Colonic mucosa (tissue), 4 donors: ENCODE results near the gene DNMT3B. TPM values are rescaled to one million over a fixed set of nuclear protein-coding genes. Genes with fewer than 3 reads are reported as not detected.
"Not testable (repeated sequence)": the region's sequence is repeated elsewhere in the genome, so short reads cannot be mapped to it uniquely, and the experiment has no call there.

Experiments
- DNase-seq: peaks from one replicate; pipeline ENCODE4 v3.0.0-alpha.2; 2020
- H3K27ac ChIP-seq: fragments of 200-600 bp; one replicate; pipeline ENCODE4 v1.8.0; 2021
- H3K27me3 ChIP-seq: fragments of 200-600 bp; one replicate; pipeline ENCODE4 v1.8.0; 2021
- H3K36me3 ChIP-seq: fragments of 200-600 bp; one replicate; pipeline ENCODE4 v1.8.0; 2021
- H3K4me1 ChIP-seq: fragments of 200-600 bp; one replicate; pipeline ENCODE4 v1.8.0; 2021; ENCODE audit warnings: mild to moderate bottlenecking
- H3K4me3 ChIP-seq: fragments of 200-600 bp; one replicate; pipeline ENCODE4 v1.8.0; 2021
- H3K9ac ChIP-seq, 2 donors: one replicate each; pipeline ENCODE4 v1.7.0; 2013; ENCODE audit warnings: control low read depth in 2 of 2, low read depth in 2 of 2, low read length in 2 of 2
- H3K9me3 ChIP-seq: fragments of 200-600 bp; one replicate; pipeline ENCODE4 v1.8.0; 2021
- CTCF ChIP-seq: fragments of 200-600 bp; IDR thresholded peaks from one replicate; pipeline ENCODE4 v1.8.0; 2022; ENCODE audit warnings: antibody characterized with exemption, mild to moderate bottlenecking
- intact Hi-C: fragments of 100-400 bp; cut with DNase I; formaldehyde crosslinking; loops from one replicate; pipeline ENCODE4 v1.14.1; 2022
- total RNA-seq, 2 donors: library from RNA; stranded (reverse); fragmentation: NEBNext Ultra II Directional in 1 of 2; extraction: Animal tissue kit (Norgen Biotek cat#: 25700) in 1 of 2; gene quantifications; one replicate each; pipeline ENCODE4 v1.2.1, GENCODE V29; 2021
- donor health status: healthy.
- donor health status: DM: no; HTN: no; CAD: no.
- donor health status: DM: no; HTN: no; CAD: no.

The DNMT3B gene
- 1 to 10 TPM in 1 of 2 donors, under 1 TPM in 1; 0.80 to 3.3 TPM for total RNA-seq

DNA sequence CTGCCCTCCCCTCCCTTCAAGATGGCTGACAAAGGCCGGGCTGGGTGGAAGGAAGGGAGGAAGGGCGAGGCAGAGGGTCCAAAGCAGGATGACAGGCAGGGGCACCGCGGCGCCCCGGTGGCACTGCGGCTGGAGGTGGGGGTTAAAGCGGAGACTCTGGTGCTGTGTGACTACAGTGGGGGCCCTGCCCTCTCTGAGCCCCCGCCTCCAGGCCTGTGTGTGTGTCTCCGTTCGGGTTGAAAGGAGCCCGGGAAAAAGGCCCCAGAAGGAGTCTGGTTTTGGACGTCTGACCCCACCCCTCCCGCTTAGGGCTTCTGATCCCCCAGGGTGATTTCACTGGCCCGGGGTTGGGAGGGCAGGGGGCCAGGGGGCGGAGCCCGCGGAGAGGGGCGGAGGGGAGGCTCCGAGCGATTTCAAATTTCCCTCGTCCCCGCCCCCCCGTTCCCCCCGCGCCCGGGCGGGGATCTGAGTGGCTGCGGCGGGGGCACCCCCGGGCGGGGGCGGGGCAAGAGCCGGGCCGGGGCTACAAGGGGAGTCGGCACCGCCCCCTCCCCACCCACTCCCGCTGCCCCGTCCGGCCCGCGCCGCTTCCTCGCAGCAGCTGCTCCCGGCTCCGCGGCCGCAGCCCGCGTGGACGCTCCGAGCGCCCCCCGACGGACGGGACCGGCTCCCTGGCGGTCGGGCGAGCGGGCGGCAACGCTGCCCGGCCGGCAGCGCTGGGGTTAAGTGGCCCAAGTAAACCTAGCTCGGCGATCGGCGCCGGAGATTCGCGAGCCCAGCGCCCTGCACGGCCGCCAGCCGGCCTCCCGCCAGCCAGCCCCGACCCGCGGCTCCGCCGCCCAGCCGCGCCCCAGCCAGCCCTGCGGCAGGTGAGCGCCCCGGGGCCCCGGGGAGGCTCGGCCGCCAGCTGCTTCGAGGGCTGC is at the start of gene DNMT3B:
DNMT3B (plus strand) TSS at position 555 of the 923 bp plus-strand sequence. CDS start 17,939 bp downstream, outside the sequence.
- Histone ChIP-seq H3K9me3 (no peaks in the 10 kb centered on the region), H3K4me3 (peak within 1 kb of the TSS; percentile 66), H3K36me3 (no peaks in the 10 kb centered on the region), H3K27ac (no peak within 1 kb of the TSS), H3K27me3 (no peaks in the 10 kb centered on the region), H3K9ac (peak within 1 kb of the TSS; percentile 58 to 86), H3K4me1 (peaks cover 5% of the 10 kb centered on the region)
- intact Hi-C loops, result no loop called here
- no peak for TF ChIP-seq CTCF
- DNase-seq, result peak; percentile 83

DNA sequence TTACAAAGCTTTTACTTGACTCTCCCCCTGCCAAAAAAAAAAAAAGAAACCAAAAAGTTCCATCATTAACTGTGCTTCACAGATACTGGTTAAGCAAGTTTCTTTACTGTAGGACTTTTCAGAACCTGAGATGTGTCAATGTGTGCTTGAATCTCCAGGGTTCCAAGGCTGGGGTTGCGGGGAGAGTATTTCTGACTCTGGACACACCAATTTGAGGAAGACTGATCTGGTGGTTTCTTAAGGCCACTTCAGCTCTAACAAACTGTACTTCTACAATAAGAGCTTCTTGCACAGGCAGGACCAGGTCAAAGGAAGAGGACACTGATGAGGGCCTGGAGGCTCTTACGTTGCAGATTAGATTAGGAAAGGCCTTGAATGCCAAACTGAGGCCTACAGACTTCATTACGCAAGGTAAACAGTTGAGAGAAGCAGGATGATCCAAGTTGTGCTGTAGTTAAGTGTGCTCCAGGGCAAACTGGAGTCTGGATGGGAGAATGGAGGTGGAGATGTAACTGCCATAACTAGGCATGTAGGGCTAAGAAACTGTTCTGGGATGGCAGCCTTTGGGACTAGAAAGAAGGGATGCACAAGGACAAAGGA is 43.3 kb upstream of the DNMT3B start:
- TF ChIP-seq CTCF, result no peak
- Histone ChIP-seq H3K9me3 (no peaks in the 10 kb centered on the region), H3K4me1 (no peaks in the 10 kb centered on the region), H3K4me3 (no peak overlapping the region), H3K9ac (no peak overlapping the region), H3K27ac (no peak overlapping the region), H3K36me3 (no peaks in the 10 kb centered on the region), H3K27me3 (no peaks in the 10 kb centered on the region)
- intact Hi-C loops, result no loop called here
- DNase-seq, result no peak

DNA sequence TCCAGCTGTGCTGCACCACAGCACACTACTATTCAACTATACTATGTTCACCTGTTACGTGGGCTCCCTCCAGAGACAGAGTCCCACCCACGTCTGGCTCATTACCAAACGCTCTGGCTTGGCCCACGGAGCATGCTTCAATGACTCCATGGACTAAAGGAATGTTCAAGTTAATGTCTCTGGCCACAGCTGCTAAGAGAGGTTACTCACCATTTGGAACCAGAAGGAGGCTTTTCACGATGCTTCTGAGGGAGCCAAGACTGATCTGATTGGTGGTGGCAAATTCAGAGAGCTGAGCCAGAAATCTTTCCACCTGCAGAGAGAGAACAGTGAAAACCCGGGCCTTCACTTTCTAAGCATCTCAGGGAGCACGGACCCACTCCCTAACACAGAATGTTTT is 34.5 kb upstream of the DNMT3B start:
- H3K36me3 ChIP-seq, result peaks cover 8% of the 10 kb centered on the region
- H3K4me3 ChIP-seq, result no peak overlapping the region
- H3K9ac ChIP-seq, result no peak overlapping the region
- H3K27ac ChIP-seq, result no peak overlapping the region
- no peaks in the 10 kb centered on the region for H3K9me3 ChIP-seq
- intact Hi-C loops, result no loop called here
- no peak for DNase-seq
- no peaks in the 10 kb centered on the region for H3K4me1 ChIP-seq
- no peaks in the 10 kb centered on the region for H3K27me3 ChIP-seq
- no peak for TF ChIP-seq CTCF

- DNase-seq, H3K9me3 ChIP-seq, H3K9ac ChIP-seq, intact Hi-C loops, H3K4me3 ChIP-seq, H3K4me1 ChIP-seq, H3K36me3 ChIP-seq, H3K27me3 ChIP-seq, H3K27ac ChIP-seq: not testable (repeated sequence)
These were observed 33.8 kb upstream of the DNMT3B start for GRCh38 chr20:32728435-32728834.

DNA sequence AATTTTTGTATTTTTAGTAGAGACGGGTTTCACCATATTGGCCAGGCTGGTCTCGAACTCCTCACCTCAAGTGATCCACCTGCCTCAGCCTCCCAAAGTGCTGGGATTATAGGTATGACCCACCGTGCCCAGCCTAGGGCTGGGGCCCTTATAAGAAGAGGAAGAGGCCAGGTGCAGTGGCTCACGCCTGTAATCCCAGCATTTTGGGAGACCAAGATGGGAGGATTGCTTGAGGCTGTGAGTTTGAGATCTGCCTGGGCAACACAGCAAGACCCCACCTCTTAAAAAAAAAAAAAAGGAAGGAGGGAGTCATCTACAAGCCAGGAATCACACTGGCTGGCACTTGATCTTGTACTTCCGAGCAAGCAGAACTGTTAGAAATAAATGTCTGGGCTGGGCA is 32.9 kb upstream of the DNMT3B start:
- H3K4me1 ChIP-seq, result not testable (repeated sequence)

DNA sequence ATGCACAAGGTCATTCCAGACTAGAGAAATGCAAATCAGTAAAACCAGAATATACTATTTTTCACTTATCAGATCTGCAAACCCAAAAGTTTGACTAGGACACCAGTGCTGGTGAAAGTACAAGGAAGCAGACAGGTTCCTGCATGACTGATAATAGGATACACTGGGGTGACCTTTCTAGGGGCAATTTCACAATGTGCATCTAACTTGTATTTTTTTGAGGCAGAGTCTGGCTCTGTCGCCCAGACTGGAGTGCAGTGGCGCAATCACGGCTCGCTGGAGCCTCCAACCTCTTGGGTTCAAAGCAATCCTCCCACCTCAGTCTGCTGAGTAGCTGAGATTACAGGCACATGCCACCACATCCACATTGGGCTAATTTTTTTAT is 30.3 kb upstream of the DNMT3B start:
- H3K27me3 ChIP-seq, result no peaks in the 10 kb centered on the region
- no peak for TF ChIP-seq CTCF
- intact Hi-C loops, result no loop called here
- no peak overlapping the region for H3K27ac ChIP-seq
- H3K9ac ChIP-seq, result no peak overlapping the region
- H3K4me3 ChIP-seq, result no peak overlapping the region
- peaks cover 1% of the 10 kb centered on the region for H3K36me3 ChIP-seq
- no peaks in the 10 kb centered on the region for H3K4me1 ChIP-seq
- no peaks in the 10 kb centered on the region for H3K9me3 ChIP-seq
- no peak for DNase-seq

More for the DNA sequence above, 32.9 kb upstream of the DNMT3B start:
- intact Hi-C loops, H3K9me3 ChIP-seq, H3K27me3 ChIP-seq, H3K4me3 ChIP-seq, H3K27ac ChIP-seq, H3K9ac ChIP-seq, DNase-seq, H3K36me3 ChIP-seq: not testable (repeated sequence)
